SK-N-SH (cell line): Measurements from ENCODE around the gene DSCAML1. TPM values are rescaled to one million over a fixed set of nuclear protein-coding genes. Genes with fewer than 3 reads are reported as not detected.

ENCODE experiments used
- CTCF ChIA-PET: fragments of 300-600, 350-600 bp; formaldehyde crosslinking; extraction: SDS; loops from one replicate; lab custom pipeline; 2021; lab: Yijun Ruan, JAX
- POLR2A ChIA-PET: fragments of 350-600 bp; sonication (Branson Sonifier 250); formaldehyde crosslinking; extraction: SDS; loops from one replicate; lab custom pipeline; 2020; ENCODE audit warnings: antibody characterized with exemption, inconsistent platforms; lab: Yijun Ruan, JAX
- DNase-seq: peaks from one replicate; pipeline ENCODE4 v3.0.0; 2012
- H2AFZ ChIP-seq: fragments of 200-600 bp; sonication (generic); 2 replicates; pipeline ENCODE4 v1.8.1; 2016; ENCODE audit warnings: antibody characterized with exemption, mild to moderate bottlenecking, low read depth
- H3F3A ChIP-seq: fragments of 200-600 bp; sonication (generic); replicated peaks from 2 replicates; pipeline ENCODE3; 2016; ENCODE audit warnings: antibody characterized with exemption, mild to moderate bottlenecking; ENCODE audit not compliant: insufficient read depth
- H3K27ac ChIP-seq, 2 experiments: fragments of 200-500 bp in 1 of 2; fragments of 200-600 bp in 1 of 2; sonication (Bioruptor generic) in 1 of 2; sonication (generic), shearing (Covaris generic) in 1 of 2; 2 replicates each; pipeline versions ENCODE4 v1.5.1 to v1.6.1; 2014 to 2016; ENCODE audit warnings: low read depth in 2 of 2, inconsistent platforms in 1 of 2, low read length in 1 of 2, mild to moderate bottlenecking in 1 of 2, mixed read lengths in 1 of 2
- H3K27me3 ChIP-seq: fragments of 200-600 bp; sonication (generic), shearing (Covaris generic); 2 replicates; pipeline ENCODE4 v1.6.1; 2016; ENCODE audit warnings: mixed run types; ENCODE audit not compliant: insufficient read depth
- H3K36me3 ChIP-seq, 2 experiments: fragments of 200-500 bp in 1 of 2; fragments of 200-600 bp in 1 of 2; sonication (Bioruptor generic) in 1 of 2; sonication (generic) in 1 of 2; replicated peaks in 1 of 2; 2 replicates each; pipeline versions ENCODE3 to v1.5.1; 2014 to 2016; ENCODE audit warnings: low read length in 1 of 2, mild to moderate bottlenecking in 1 of 2; ENCODE audit not compliant: insufficient read depth in 2 of 2, control insufficient read depth in 1 of 2
- H3K4me1 ChIP-seq, 2 experiments: fragments of 200-500 bp in 1 of 2; fragments of 200-600 bp in 1 of 2; sonication (Bioruptor generic) in 1 of 2; sonication (generic), shearing (Covaris generic) in 1 of 2; 2 replicates each; pipeline versions ENCODE4 v1.5.1 to v1.6.1; 2014 to 2016; ENCODE audit warnings: low read depth in 1 of 2, low read length in 1 of 2, mixed run types in 1 of 2; ENCODE audit not compliant: insufficient read depth in 2 of 2, control insufficient read depth in 1 of 2
- H3K4me2 ChIP-seq: fragments of 200-600 bp; sonication (generic), shearing (Covaris generic); 2 replicates; pipeline ENCODE4 v1.6.1; 2017; ENCODE audit warnings: mixed run types
- H3K4me3 ChIP-seq, 2 experiments: fragments of 200-500 bp in 1 of 2; fragments of 200-600 bp in 1 of 2; sonication (Bioruptor generic) in 1 of 2; sonication (generic), shearing (Covaris generic) in 1 of 2; 2 replicates each; pipeline versions ENCODE4 v1.5.1 to v1.8.1; 2014 to 2016; ENCODE audit warnings: low read depth in 2 of 2, inconsistent platforms in 1 of 2, low read length in 1 of 2, mild to moderate bottlenecking in 1 of 2, mixed read lengths in 1 of 2, moderate library complexity in 1 of 2
- H3K79me2 ChIP-seq: fragments of 200-600 bp; sonication (generic); 2 replicates; pipeline ENCODE4 v1.8.1; 2017; ENCODE audit warnings: mild to moderate bottlenecking; ENCODE audit not compliant: insufficient read depth
- H3K9ac ChIP-seq: fragments of 200-600 bp; sonication (generic); 2 replicates; pipeline ENCODE4 v1.6.1; 2017; ENCODE audit warnings: mixed run types
- H3K9me2 ChIP-seq: fragments of 200-600 bp; sonication (generic); 2 replicates; pipeline ENCODE4 v1.6.1; 2017; ENCODE audit warnings: mixed run types
- H3K9me3 ChIP-seq: fragments of 200-600 bp; sonication (generic); 2 replicates; pipeline ENCODE4 v1.6.1; 2017; ENCODE audit warnings: mixed run types, mild to moderate bottlenecking, moderate library complexity
- H4K20me1 ChIP-seq: fragments of 200-600 bp; sonication (generic); 2 replicates; pipeline ENCODE4 v1.6.1; 2017; ENCODE audit warnings: mild to moderate bottlenecking, mixed run types; ENCODE audit not compliant: insufficient read depth
- CTCF ChIP-seq: fragments of 200-600 bp; sonication (generic); IDR thresholded peaks from 2 replicates; pipeline ENCODE4 v1.6.1; 2017; ENCODE audit warnings: antibody characterized with exemption, mild to moderate bottlenecking, moderate library complexity
- ELF1 ChIP-seq: IDR thresholded peaks from 2 replicates; pipeline ENCODE4 v1.4.0; 2012
- EP300 ChIP-seq, 2 experiments: IDR thresholded peaks; 2 replicates each; pipeline versions ENCODE4 v1.4.0 to v1.6.1; 2012; ENCODE audit warnings: borderline replicate concordance in 1 of 2, low read depth in 1 of 2, low read length in 1 of 2
- FOXJ3 ChIP-seq: sonication (generic); formaldehyde crosslinking; IDR thresholded peaks from 2 replicates; pipeline ENCODE4 v1.5.1; 2020; ENCODE audit warnings: mild to moderate bottlenecking, missing genetic modification reagents
- GATA2 ChIP-seq: sonication (generic); formaldehyde crosslinking; IDR thresholded peaks from 2 replicates; pipeline ENCODE4 v1.5.0; 2020; ENCODE audit warnings: mild to moderate bottlenecking, missing genetic modification reagents
- JUND ChIP-seq: IDR thresholded peaks from 2 replicates; pipeline ENCODE4 v1.4.0; 2012
- MXI1 ChIP-seq: IDR thresholded peaks from 2 replicates; pipeline ENCODE4 v1.6.1; 2012; ENCODE audit warnings: mild to moderate bottlenecking, low read depth, low read length, improper control_type of control experiment
- RAD21 ChIP-seq: IDR thresholded peaks from 2 replicates; pipeline ENCODE4 v1.6.1; 2012; ENCODE audit warnings: mild to moderate bottlenecking, low read length
- RCOR1 ChIP-seq: fragments of 150-350 bp; IDR thresholded peaks from 2 replicates; pipeline ENCODE4 v1.6.1; 2017; ENCODE audit warnings: antibody characterized with exemption, low read length
- SIN3A ChIP-seq: IDR thresholded peaks from 2 replicates; pipeline ENCODE4 v1.6.1; 2012; ENCODE audit warnings: low read depth, mild to moderate bottlenecking, low read length, moderate library complexity, borderline replicate concordance
- SMC3 ChIP-seq: IDR thresholded peaks from 2 replicates; pipeline ENCODE4 v1.6.1; 2012; ENCODE audit warnings: low read depth, low read length, improper control_type of control experiment
- TEAD4 ChIP-seq: IDR thresholded peaks from 2 replicates; pipeline ENCODE4 v1.4.0; 2012; ENCODE audit warnings: mild to moderate bottlenecking, borderline replicate concordance; ENCODE audit not compliant: insufficient read depth
- USF1 ChIP-seq: IDR thresholded peaks from 2 replicates; pipeline ENCODE4 v1.4.0; 2012; ENCODE audit warnings: low read depth, borderline replicate concordance
- YY1 ChIP-seq: IDR thresholded peaks from 2 replicates; pipeline ENCODE4 v1.4.0; 2012; ENCODE audit warnings: low read depth, mild to moderate bottlenecking
- WGBS: methylation state at CpG from one replicate; pipeline ENCODE4 v1.1.6; 2017; ENCODE audit warnings: low lambda C conversion rate; 5-methylcytosine and 5-hydroxymethylcytosine counted together
- polyA plus RNA-seq, 3 experiments: library from polyadenylated mRNA; depleted of rRNA; stranded (reverse); fragments of >200 nt; gene quantifications; 2 replicates each; pipeline ENCODE4 v1.2.3, GENCODE V29; 2012
- TF ChIP-seq, protein P1 (sequence below): IDR thresholded peaks from 2 replicates; pipeline ENCODE4; 2012

DSCAML1 gene
- polyA plus RNA-seq, 1 of the 3 experiments (the other 2 are of a cell fraction): not detected

DNA sequence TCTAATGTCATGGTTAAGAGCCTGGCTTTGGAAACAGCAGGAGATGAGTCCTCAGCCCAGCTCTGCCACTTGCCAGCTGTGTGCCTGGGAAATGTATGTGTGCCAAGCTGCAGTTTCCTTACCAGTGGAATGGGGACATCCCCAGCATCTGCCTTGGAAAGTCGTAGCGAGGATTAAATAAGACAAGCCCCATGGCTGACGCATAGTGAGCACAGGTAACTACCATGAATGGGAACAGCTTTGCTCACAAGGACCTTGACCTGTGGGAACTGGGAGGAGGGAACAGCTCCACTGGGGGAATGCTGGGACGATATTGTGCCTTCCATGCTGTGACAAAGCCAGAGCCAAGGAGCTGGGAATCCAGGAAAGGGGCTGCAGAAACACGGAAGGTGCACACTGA is 2.6 kb upstream of the DSCAML1 start:
- H3K9ac ChIP-seq: no peak overlapping the region
- H3K36me3 ChIP-seq: no peaks in the 10 kb centered on the region
- POLR2A ChIA-PET: interaction anchor here (0.6 kb wide), 1 partner anchor 27 kb away, joined by 5 read pairs; no protein-coding TSS in a partner anchor
- peaks cover 0 to 14% of the 10 kb centered on the region in 2 experiments; a peak in 1 of 4 replicates for H3K4me1 ChIP-seq
- H3K27me3 ChIP-seq: peaks cover 35% of the 10 kb centered on the region
- no peak overlapping the region for H3K4me3 ChIP-seq
- H3K9me3 ChIP-seq: no peaks in the 10 kb centered on the region
- H3K4me2 ChIP-seq: no peak overlapping the region
- H2AFZ ChIP-seq: no peak overlapping the region
- no peaks in the 10 kb centered on the region for H3K9me2 ChIP-seq
- WGBS: 63% methylated on average over 5 of the region's 5 CpGs
- no peak for DNase-seq
- no peaks in the 10 kb centered on the region for H4K20me1 ChIP-seq
- no peaks in the 10 kb centered on the region for H3K79me2 ChIP-seq
- TF ChIP-seq MXI1: no peak
- no peak for TF ChIP-seq USF1
- TF ChIP-seq RAD21: no peak
- TF ChIP-seq, protein P1, sequence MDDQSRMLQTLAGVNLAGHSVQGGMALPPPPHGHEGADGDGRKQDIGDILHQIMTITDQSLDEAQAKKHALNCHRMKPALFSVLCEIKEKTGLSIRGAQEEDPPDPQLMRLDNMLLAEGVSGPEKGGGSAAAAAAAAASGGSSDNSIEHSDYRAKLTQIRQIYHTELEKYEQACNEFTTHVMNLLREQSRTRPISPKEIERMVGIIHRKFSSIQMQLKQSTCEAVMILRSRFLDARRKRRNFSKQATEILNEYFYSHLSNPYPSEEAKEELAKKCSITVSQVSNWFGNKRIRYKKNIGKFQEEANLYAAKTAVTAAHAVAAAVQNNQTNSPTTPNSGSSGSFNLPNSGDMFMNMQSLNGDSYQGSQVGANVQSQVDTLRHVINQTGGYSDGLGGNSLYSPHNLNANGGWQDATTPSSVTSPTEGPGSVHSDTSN: no peak
- TF ChIP-seq JUND: no peak
- no peak for TF ChIP-seq GATA2 (CRISPR knock-in tag)
- no peak for TF ChIP-seq FOXJ3 (CRISPR knock-in tag)
- TF ChIP-seq SIN3A: no peak
- no peak for TF ChIP-seq CTCF
- no peak overlapping the region for H3K27ac ChIP-seq
- CTCF ChIA-PET: interaction anchor here (1.0 to 15.4 kb wide), 10 partner anchors 8 to 374 kb away, joined by 3 to 449 read pairs (median 8); no protein-coding TSS in a partner anchor
- H3F3A ChIP-seq: no peaks in the 10 kb centered on the region

DNA sequence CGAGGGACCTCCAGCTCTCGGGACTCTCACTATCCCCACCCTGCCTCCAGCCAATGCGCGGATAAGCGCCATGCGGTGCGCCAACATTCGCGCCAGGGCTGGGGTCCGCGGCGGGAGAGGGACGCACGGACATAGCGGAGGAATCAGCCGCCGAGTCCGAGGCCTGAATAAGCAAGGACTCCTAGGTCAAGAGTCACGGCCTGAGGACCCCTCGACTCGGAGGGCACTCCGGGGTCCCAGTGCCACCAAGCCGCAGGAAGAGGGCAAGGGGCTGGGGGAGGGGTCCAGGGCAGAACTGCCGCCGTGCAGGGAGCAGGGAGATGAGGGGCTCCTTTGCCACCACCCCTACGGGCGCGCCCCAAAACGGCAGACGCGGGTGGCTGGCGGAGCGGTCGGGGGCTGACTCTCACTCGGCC is 552 bp downstream of the DSCAML1 start:
- CTCF ChIA-PET: interaction anchor here (1.0 to 5.6 kb wide), 3 partner anchors 11 to 353 kb away, joined by 3 to 46 read pairs (median 7); no protein-coding TSS in a partner anchor
- Histone ChIP-seq H4K20me1 (no peaks in the 10 kb centered on the region), H3K27me3 (peaks cover 35% of the 10 kb centered on the region), H3K4me1 (peaks cover 0 to 14% of the 10 kb centered on the region in 2 experiments; a peak in 1 of 4 replicates), H3K9me2 (no peaks in the 10 kb centered on the region), H3K9ac (no peak overlapping the region), H3K9me3 (no peaks in the 10 kb centered on the region), H3K27ac (no peak overlapping the region), H3K36me3 (no peaks in the 10 kb centered on the region), H3F3A (no peaks in the 10 kb centered on the region), H2AFZ (no peak overlapping the region), H3K4me2 (no peak overlapping the region), H3K79me2 (no peaks in the 10 kb centered on the region), H3K4me3 (peak overlapping the region in 1 of 2 experiments; percentile 34; a peak in 2 of 4 replicates)
- POLR2A ChIA-PET: no interaction called here
- WGBS: 0% methylated on average over 8 of the region's 35 CpGs
- no peak for DNase-seq
- TF ChIP-seq, protein P1: no peak
- no peak for TF ChIP-seq MXI1
- no peak for TF ChIP-seq TEAD4
- no peak for TF ChIP-seq SMC3
- TF ChIP-seq RCOR1: no peak
- no peak for TF ChIP-seq EP300 (IDR thresholded peaks at IDR 0.05; ENCODE audit: borderline replicate concordance in 1 of 2, low read depth in 1 of 2, low read length in 1 of 2)
- no peak for TF ChIP-seq GATA2 (CRISPR knock-in tag)
- no peak for TF ChIP-seq YY1
- TF ChIP-seq ELF1: no peak
